H9 (cell line): ENCODE measurements around the gene TMEM123. TPM values are rescaled to one million over a fixed set of nuclear protein-coding genes. Genes with fewer than 3 reads are reported as not detected.

Experiments used
- DNase-seq: peaks from one replicate; pipeline ENCODE4 v3.0.0-alpha.2; 2017
- H2AFZ ChIP-seq: one replicate; pipeline ENCODE4 v1.6.1; 2013; ENCODE audit warnings: mild to moderate bottlenecking, low read length, control low read depth, moderate library complexity
- H2AK5ac ChIP-seq: 2 replicates; pipeline ENCODE4 v1.6.1; 2013; ENCODE audit warnings: low read length, control low read depth, mixed read lengths; ENCODE audit not compliant: insufficient read length
- H2BK120ac ChIP-seq: one replicate; pipeline ENCODE4 v1.6.1; 2013; ENCODE audit warnings: low read depth, mild to moderate bottlenecking, low read length, control low read depth, inconsistent platforms; ENCODE audit not compliant: poor library complexity, severe bottlenecking
- H2BK12ac ChIP-seq: 2 replicates; pipeline ENCODE4 v1.6.1; 2013; ENCODE audit warnings: low read length, control low read depth, mixed read lengths, low read depth; ENCODE audit not compliant: insufficient read length
- H2BK15ac ChIP-seq: 2 replicates; pipeline ENCODE4 v1.6.1; 2013; ENCODE audit warnings: low read depth, low read length, control low read depth
- H2BK20ac ChIP-seq: one replicate; pipeline ENCODE4 v1.6.1; 2013; ENCODE audit warnings: low read depth, mild to moderate bottlenecking, low read length, control low read depth, inconsistent platforms; ENCODE audit not compliant: poor library complexity, severe bottlenecking
- H2BK5ac ChIP-seq: 2 replicates; pipeline ENCODE4 v1.6.1; 2013; ENCODE audit warnings: low read length, control low read depth, mixed read lengths; ENCODE audit not compliant: insufficient read length
- H3K14ac ChIP-seq: 2 replicates; pipeline ENCODE4 v1.6.1; 2013; ENCODE audit warnings: low read length, control low read depth; ENCODE audit not compliant: insufficient read depth
- H3K18ac ChIP-seq: 2 replicates; pipeline ENCODE4 v1.6.1; 2013; ENCODE audit warnings: low read depth, mild to moderate bottlenecking, mixed read lengths, low read length, control low read depth; ENCODE audit not compliant: insufficient read length
- H3K23ac ChIP-seq: 2 replicates; pipeline ENCODE4 v1.6.1; 2013; ENCODE audit warnings: low read length, control low read depth, mixed read lengths, low read depth; ENCODE audit not compliant: insufficient read length
- H3K23me2 ChIP-seq: 2 replicates; pipeline ENCODE4 v1.6.1; 2013; ENCODE audit warnings: low read depth, mild to moderate bottlenecking, mixed read lengths, low read length, control low read depth; ENCODE audit not compliant: insufficient read length, poor library complexity, severe bottlenecking
- H3K27ac ChIP-seq: 2 replicates; pipeline ENCODE4 v1.5.1; 2013; ENCODE audit warnings: low read length, control low read depth, mixed read lengths, low read depth; ENCODE audit not compliant: insufficient read length
- H3K27me3 ChIP-seq: 2 replicates; pipeline ENCODE4 v1.6.1; 2013; ENCODE audit warnings: low read length, control low read depth, inconsistent platforms; ENCODE audit not compliant: insufficient read depth
- H3K4ac ChIP-seq: 2 replicates; pipeline ENCODE4 v1.6.1; 2013; ENCODE audit warnings: low read depth, mild to moderate bottlenecking, control low read depth, inconsistent platforms, low read length, moderate library complexity
- H3K4me1 ChIP-seq: 2 replicates; pipeline ENCODE4 v1.6.1; 2013; ENCODE audit warnings: low read length, control low read depth, inconsistent platforms; ENCODE audit not compliant: insufficient read depth
- H3K4me2 ChIP-seq: 2 replicates; pipeline ENCODE4 v1.6.1; 2013; ENCODE audit warnings: low read length, control low read depth, mixed read lengths; ENCODE audit not compliant: insufficient read length, insufficient read depth
- H3K56ac ChIP-seq: 2 replicates; pipeline ENCODE4 v1.6.1; 2013; ENCODE audit warnings: low read depth, mild to moderate bottlenecking, mixed read lengths, low read length, control low read depth; ENCODE audit not compliant: insufficient read length
- H3K79me1 ChIP-seq: 2 replicates; pipeline ENCODE4 v1.6.1; 2013; ENCODE audit warnings: low read depth, mild to moderate bottlenecking, moderate library complexity, low read length, control low read depth, inconsistent platforms; ENCODE audit not compliant: insufficient read depth, poor library complexity, severe bottlenecking
- H3K79me2 ChIP-seq: 2 replicates; pipeline ENCODE4 v1.6.1; 2013; ENCODE audit warnings: low read length, control low read depth, inconsistent platforms; ENCODE audit not compliant: insufficient read depth
- H3K9ac ChIP-seq: 2 replicates; pipeline ENCODE4 v1.6.1; 2013; ENCODE audit warnings: low read length, control low read depth, mixed read lengths; ENCODE audit not compliant: insufficient read length; ENCODE audit errors: extremely low read depth
- H3K9me3 ChIP-seq: one replicate; pipeline ENCODE4 v1.6.1; 2013; ENCODE audit warnings: low read depth, low read length, inconsistent platforms; ENCODE audit not compliant: control insufficient read depth
- H3T11ph ChIP-seq: one replicate; pipeline ENCODE4 v1.6.1; 2013; ENCODE audit warnings: mild to moderate bottlenecking, low read length, control low read depth, inconsistent platforms
- H4K20me1 ChIP-seq: one replicate; pipeline ENCODE4 v1.6.1; 2013; ENCODE audit not compliant: control insufficient read depth, insufficient read length, insufficient read depth
- H4K5ac ChIP-seq: 2 replicates; pipeline ENCODE4 v1.6.1; 2013; ENCODE audit warnings: low read depth, mild to moderate bottlenecking, mixed read lengths, low read length, control low read depth; ENCODE audit not compliant: insufficient read length
- H4K8ac ChIP-seq: replicated peaks from 2 replicates; pipeline ENCODE4 v1.6.1; 2013; ENCODE audit warnings: low read length, control low read depth, mixed read lengths, low read depth; ENCODE audit not compliant: insufficient read length
- H4K91ac ChIP-seq: 2 replicates; pipeline ENCODE4 v1.6.1; 2013; ENCODE audit warnings: low read depth, mild to moderate bottlenecking, moderate library complexity, mixed read lengths, low read length, control low read depth; ENCODE audit not compliant: insufficient read length
- H3K27ac Mint-ChIP-seq, 3 experiments: 2 replicates in 2 of 3; 3 replicates in 1 of 3; pipeline ENCODE4 v1.8.0; 2020 to 2021; ENCODE audit warnings: mixed read lengths in 3 of 3, mild to moderate bottlenecking in 1 of 3, moderate library complexity in 1 of 3
- H3K27me3 Mint-ChIP-seq: 2 replicates; pipeline ENCODE4 v1.8.0; 2021; ENCODE audit warnings: low read depth, mild to moderate bottlenecking, moderate library complexity, mixed read lengths
- H3K36me3 Mint-ChIP-seq, 3 experiments: 2 replicates in 2 of 3; 3 replicates in 1 of 3; pipeline ENCODE4 v1.8.0; 2020 to 2021; ENCODE audit warnings: low read depth in 3 of 3, mixed read lengths in 3 of 3; ENCODE audit not compliant: insufficient read depth in 1 of 3
- H3K4me1 Mint-ChIP-seq, 2 experiments: 2 replicates each; pipeline ENCODE4 v1.8.0; 2020; ENCODE audit warnings: mixed read lengths in 2 of 2
- H3K4me3 Mint-ChIP-seq, 2 experiments: 2 replicates in 1 of 2; 3 replicates in 1 of 2; pipeline ENCODE4 v1.8.0; 2020 to 2021; ENCODE audit warnings: mild to moderate bottlenecking in 2 of 2, mixed read lengths in 2 of 2, moderate library complexity in 1 of 2
- H3K9me3 Mint-ChIP-seq, 2 experiments: 2 replicates in 1 of 2; 3 replicates in 1 of 2; pipeline ENCODE4 v1.8.0; 2020; ENCODE audit warnings: mild to moderate bottlenecking in 2 of 2, mixed read lengths in 2 of 2, moderate library complexity in 1 of 2
- CTCF ChIP-seq: fragments of 200-600 bp; sonication (generic); conservative IDR thresholded peaks from 3 replicates; pipeline ENCODE4 v1.8.0; 2021; ENCODE audit warnings: antibody characterized with exemption, mild to moderate bottlenecking
- WGBS: extraction: QIAGEN DNeasy Blood & Tissue Kit; methylation state at CpG from one replicate; pipeline ENCODE4 v1.1.7; 2013; ENCODE audit warnings: missing lambda C conversion rate, low lambda C conversion rate, mixed read lengths; ENCODE audit not compliant: insufficient read length; ENCODE audit errors: extremely low coverage; 5-methylcytosine and 5-hydroxymethylcytosine counted together
- total RNA-seq: library from RNA; stranded (reverse); gene quantifications from 2 replicates; pipeline ENCODE4 v1.2.1, GENCODE V29; 2021

TMEM123 gene
- total RNA-seq, 1 experiment from 2014 or later: 76.7 TPM

- Mint-ChIP-seq H3K27me3 (no peaks in the 10 kb centered on the region), H3K4me1 (peaks cover 3 to 8% of the 10 kb centered on the region in 2 experiments; a peak in 2 of 4 replicates)
These were observed 35.6 kb downstream of the TMEM123 start for GRCh38 chr11:102416976-102417375.

More at GRCh38 chr11:102416976-102417375, 35.6 kb downstream of the TMEM123 start:
- H3K56ac ChIP-seq: no peak overlapping the region
- H3K79me2 ChIP-seq: no peaks in the 10 kb centered on the region
- no peaks in the 10 kb centered on the region for H3K23me2 ChIP-seq
- H3K36me3 Mint-ChIP-seq: peaks cover 13 to 37% (median 30%) of the 10 kb centered on the region in 3 experiments
- no peak overlapping the region for H2BK20ac ChIP-seq
- no peak overlapping the region for H2BK5ac ChIP-seq
- no peak overlapping the region for H4K8ac ChIP-seq
- H3K4ac ChIP-seq: no peak overlapping the region
- H2BK15ac ChIP-seq: no peak overlapping the region
- H3K18ac ChIP-seq: no peak overlapping the region
- no peak overlapping the region for H2BK12ac ChIP-seq
- no peaks in the 10 kb centered on the region for H3K27me3 ChIP-seq
- H3K4me1 ChIP-seq: no peaks in the 10 kb centered on the region
- peak overlapping the region in 1 of 3 experiments; percentile 60; a peak in 1 of 7 replicates for H3K27ac Mint-ChIP-seq
- H3K4me2 ChIP-seq: no peak overlapping the region
- H4K5ac ChIP-seq: no peak overlapping the region
- H3T11ph ChIP-seq: no peak overlapping the region
- no peak overlapping the region for H2BK120ac ChIP-seq
- H3K23ac ChIP-seq: no peak overlapping the region
- H2AFZ ChIP-seq: no peak overlapping the region
- H4K20me1 ChIP-seq: no peaks in the 10 kb centered on the region
- no peak for TF ChIP-seq CTCF
- no peak for DNase-seq
- H2AK5ac ChIP-seq: no peak overlapping the region
- H3K14ac ChIP-seq: no peak overlapping the region
- H3K79me1 ChIP-seq: no peaks in the 10 kb centered on the region
- no peaks in the 10 kb centered on the region for H3K9me3 ChIP-seq
- H3K27ac ChIP-seq: no peak overlapping the region
- no CpG with 5 or more reads among the region's 2 CpGs for WGBS
- no peak overlapping the region for H3K9ac ChIP-seq
- no peak overlapping the region for H4K91ac ChIP-seq
- no peak overlapping the region for H3K4me3 Mint-ChIP-seq
- H3K9me3 Mint-ChIP-seq: peaks cover 15 to 20% of the 10 kb centered on the region in 2 experiments
